ENCODE measurements around the gene LPAR3. TPM values are rescaled to one million over a fixed set of nuclear protein-coding genes. Genes with fewer than 3 reads are reported as not detected.

Gene LPAR3
- total RNA-seq, 1 donor from 2014 or later: 3.6 TPM

DNA sequence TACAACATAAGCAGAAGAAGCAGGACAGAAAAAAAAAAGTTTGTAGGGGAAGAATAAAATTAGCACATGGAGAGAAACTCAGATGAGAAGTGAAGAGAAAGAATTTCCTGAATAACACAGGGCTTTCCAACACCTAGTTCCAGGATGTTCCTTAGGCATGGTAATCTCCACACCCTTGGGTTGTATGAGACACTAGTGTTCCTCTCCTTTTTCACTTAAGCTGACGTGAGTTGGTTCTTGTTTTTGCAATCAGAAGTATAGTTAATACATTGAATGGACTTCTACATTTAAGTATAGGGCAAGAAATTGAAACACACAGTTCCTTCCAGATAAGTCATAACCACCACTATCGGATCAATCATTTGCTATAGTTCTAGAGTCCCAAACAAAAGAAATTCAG lies 51.0 kb downstream of the LPAR3 start:
- Histone ChIP-seq H3K36me3 (no peaks in the 10 kb centered on the region), H3K4me3 (no peak overlapping the region), H3K4me1 (peaks cover 2% of the 10 kb centered on the region), H3K9me3 (no peaks in the 10 kb centered on the region), H3K27me3 (no peaks in the 10 kb centered on the region), H3K27ac (no peak overlapping the region)
- DNase-seq: no peak
- TF ChIP-seq, protein P1, sequence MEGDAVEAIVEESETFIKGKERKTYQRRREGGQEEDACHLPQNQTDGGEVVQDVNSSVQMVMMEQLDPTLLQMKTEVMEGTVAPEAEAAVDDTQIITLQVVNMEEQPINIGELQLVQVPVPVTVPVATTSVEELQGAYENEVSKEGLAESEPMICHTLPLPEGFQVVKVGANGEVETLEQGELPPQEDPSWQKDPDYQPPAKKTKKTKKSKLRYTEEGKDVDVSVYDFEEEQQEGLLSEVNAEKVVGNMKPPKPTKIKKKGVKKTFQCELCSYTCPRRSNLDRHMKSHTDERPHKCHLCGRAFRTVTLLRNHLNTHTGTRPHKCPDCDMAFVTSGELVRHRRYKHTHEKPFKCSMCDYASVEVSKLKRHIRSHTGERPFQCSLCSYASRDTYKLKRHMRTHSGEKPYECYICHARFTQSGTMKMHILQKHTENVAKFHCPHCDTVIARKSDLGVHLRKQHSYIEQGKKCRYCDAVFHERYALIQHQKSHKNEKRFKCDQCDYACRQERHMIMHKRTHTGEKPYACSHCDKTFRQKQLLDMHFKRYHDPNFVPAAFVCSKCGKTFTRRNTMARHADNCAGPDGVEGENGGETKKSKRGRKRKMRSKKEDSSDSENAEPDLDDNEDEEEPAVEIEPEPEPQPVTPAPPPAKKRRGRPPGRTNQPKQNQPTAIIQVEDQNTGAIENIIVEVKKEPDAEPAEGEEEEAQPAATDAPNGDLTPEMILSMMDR (IDR thresholded peaks at IDR 0.05): no peak
- intact Hi-C loops (cut with DNase I): no loop called here
- ATAC-seq: no peak

DNA sequence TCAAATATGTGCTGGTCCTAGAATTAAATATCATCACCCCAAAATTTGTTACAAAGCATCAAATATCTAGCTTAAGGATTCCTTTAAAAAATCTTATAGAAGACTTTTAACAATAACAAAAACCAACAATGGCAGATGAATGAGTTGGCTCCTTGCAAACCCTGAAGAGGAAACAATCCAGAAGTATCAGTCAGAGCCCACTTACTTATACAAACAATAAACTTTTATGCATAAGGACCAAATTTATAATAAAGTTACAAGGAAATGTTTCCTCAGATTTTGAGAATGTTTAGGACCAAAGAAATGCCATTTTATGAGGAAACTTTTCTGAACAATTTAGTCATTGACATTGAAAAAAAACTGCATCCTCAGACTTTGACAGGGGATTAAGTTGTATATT lies 52.7 kb downstream of the LPAR3 start:
- Histone ChIP-seq H3K4me3 (no peak overlapping the region), H3K36me3 (no peaks in the 10 kb centered on the region), H3K27ac (no peak overlapping the region), H3K4me1 (no peaks in the 10 kb centered on the region), H3K9me3 (no peaks in the 10 kb centered on the region), H3K27me3 (no peaks in the 10 kb centered on the region)
- ATAC-seq (no peak), DNase-seq (no peak)
- TF ChIP-seq, protein P1 (IDR thresholded peaks at IDR 0.05): no peak
- intact Hi-C loops (cut with DNase I): no loop called here

DNA sequence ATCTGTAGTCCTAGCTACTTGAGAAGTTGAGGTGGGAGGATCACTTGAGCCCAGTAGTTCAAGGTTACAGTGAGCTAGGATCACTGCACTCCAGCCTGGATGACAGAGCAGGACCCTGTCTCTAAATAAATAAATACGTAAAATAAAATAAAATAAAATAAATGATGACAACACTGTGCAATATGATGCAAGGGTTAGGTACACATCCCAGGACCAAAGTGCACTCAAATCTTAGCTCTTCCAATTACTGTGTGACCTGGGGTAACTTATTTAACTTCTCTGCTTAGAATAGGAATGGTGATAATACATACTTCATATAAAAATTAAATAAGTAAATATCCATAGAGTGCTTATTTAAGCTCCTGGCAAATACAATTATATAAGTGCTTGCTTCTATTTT lies 53.5 kb downstream of the LPAR3 start:
- H3K36me3 ChIP-seq: no peaks in the 10 kb centered on the region
- ATAC-seq (no peak), DNase-seq (no peak)
- TF ChIP-seq, protein P1 (IDR thresholded peaks at IDR 0.05): no peak
- no peak overlapping the region for H3K27ac ChIP-seq
- no peaks in the 10 kb centered on the region for H3K27me3 ChIP-seq
- no peaks in the 10 kb centered on the region for H3K4me1 ChIP-seq
- H3K4me3 ChIP-seq: no peak overlapping the region
- H3K9me3 ChIP-seq: no peaks in the 10 kb centered on the region
- intact Hi-C loops (cut with DNase I): no loop called here

DNA sequence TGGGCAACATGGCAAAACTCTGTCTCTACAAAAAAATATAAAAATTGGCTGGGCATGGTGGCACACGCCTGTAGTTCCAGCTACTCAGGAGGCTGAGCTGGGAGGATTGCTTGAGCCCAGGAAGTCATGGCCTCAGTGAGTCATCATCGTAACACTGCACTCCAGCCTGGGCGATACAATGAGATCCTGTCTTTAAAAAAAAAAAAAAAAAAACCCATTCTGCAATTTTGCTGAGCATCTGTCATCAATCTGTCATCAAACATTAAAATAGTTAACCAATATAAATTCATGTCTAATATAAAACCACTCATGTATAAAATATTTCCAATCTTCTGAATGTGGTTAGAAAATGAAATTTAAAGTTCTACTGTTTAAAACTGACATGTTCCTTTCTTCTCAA lies 56.9 kb downstream of the LPAR3 start:
- TF ChIP-seq, protein P1 (IDR thresholded peaks at IDR 0.05): no peak
- Histone ChIP-seq H3K4me3 (no peak overlapping the region), H3K36me3 (no peaks in the 10 kb centered on the region), H3K9me3 (no peaks in the 10 kb centered on the region), H3K4me1 (no peaks in the 10 kb centered on the region), H3K27ac (no peak overlapping the region), H3K27me3 (no peaks in the 10 kb centered on the region)
- DNase-seq (no peak), ATAC-seq (no peak)
- intact Hi-C loops (cut with DNase I): no loop called here

DNA sequence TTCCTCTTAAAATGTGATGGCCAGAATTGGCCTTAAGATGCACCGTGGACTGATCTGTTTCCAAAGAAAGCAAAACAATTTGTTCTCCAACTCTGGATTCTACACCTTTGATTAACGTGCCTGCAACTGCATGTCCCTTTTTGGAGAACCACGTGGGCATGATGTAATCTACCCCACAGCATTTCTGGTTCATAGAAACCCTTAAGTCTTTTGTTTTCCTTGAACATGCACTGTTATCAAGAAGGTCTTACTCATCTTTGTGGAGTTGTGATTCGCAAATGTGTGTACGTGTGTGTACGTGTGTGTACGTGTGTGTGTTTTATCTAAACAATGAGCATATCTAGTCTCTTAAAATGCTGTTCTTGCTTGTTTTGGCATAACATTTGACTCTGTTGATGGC lies 57.8 kb downstream of the LPAR3 start:
- Histone ChIP-seq H3K27ac (no peak overlapping the region), H3K36me3 (no peaks in the 10 kb centered on the region), H3K9me3 (no peaks in the 10 kb centered on the region), H3K4me1 (no peaks in the 10 kb centered on the region), H3K4me3 (no peak overlapping the region), H3K27me3 (no peaks in the 10 kb centered on the region)
- DNase-seq (no peak), ATAC-seq (no peak)
- TF ChIP-seq, protein P1 (IDR thresholded peaks at IDR 0.05): no peak
- intact Hi-C loops (cut with DNase I): no loop called here

DNA sequence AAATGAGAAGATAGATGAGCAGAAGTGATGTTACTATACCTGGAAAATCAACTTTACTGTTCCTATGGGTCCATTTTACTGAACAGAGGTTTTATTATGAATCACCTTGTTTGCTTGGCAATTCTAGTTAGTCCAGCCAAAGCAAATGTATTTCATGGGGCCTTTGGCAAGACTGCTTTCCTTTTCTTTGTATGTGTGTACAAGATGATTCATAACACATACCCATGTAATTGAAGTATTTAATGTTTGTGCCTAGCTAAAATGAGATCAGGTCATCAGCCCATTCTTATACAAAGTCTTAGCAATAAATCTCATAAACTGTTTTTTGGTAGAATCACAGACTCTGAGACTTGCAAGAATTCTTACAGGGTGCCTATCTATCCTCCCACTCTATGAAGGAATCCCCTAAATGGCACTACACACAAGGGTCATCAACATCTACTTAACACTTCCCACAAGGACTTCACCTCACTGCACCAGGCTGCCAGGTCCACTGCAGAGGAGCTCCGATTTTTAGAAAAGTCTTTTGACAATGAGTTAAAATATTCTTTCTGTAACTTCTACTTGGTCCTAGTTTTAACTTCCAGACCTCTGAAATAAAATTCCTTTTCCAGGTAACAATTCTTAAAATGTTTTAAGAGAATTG lies 58.5 kb downstream of the LPAR3 start:
- no peak overlapping the region for H3K27ac ChIP-seq
- no peaks in the 10 kb centered on the region for H3K27me3 ChIP-seq
- ATAC-seq: peak; percentile 76
- TF ChIP-seq, protein P1 (IDR thresholded peaks at IDR 0.05): no peak
- H3K9me3 ChIP-seq: no peaks in the 10 kb centered on the region
- H3K4me1 ChIP-seq: no peaks in the 10 kb centered on the region
- H3K36me3 ChIP-seq: no peaks in the 10 kb centered on the region
- intact Hi-C loops (cut with DNase I): no loop called here
- no peak for DNase-seq
- no peak overlapping the region for H3K4me3 ChIP-seq
